ENCODE measurements around the gene ZNF280A. TPM values are rescaled to one million over a fixed set of nuclear protein-coding genes. Genes with fewer than 3 reads are reported as not detected.

Gene ZNF280A
- total RNA-seq, 1 donor from 2014 or later: not detected

DNA sequence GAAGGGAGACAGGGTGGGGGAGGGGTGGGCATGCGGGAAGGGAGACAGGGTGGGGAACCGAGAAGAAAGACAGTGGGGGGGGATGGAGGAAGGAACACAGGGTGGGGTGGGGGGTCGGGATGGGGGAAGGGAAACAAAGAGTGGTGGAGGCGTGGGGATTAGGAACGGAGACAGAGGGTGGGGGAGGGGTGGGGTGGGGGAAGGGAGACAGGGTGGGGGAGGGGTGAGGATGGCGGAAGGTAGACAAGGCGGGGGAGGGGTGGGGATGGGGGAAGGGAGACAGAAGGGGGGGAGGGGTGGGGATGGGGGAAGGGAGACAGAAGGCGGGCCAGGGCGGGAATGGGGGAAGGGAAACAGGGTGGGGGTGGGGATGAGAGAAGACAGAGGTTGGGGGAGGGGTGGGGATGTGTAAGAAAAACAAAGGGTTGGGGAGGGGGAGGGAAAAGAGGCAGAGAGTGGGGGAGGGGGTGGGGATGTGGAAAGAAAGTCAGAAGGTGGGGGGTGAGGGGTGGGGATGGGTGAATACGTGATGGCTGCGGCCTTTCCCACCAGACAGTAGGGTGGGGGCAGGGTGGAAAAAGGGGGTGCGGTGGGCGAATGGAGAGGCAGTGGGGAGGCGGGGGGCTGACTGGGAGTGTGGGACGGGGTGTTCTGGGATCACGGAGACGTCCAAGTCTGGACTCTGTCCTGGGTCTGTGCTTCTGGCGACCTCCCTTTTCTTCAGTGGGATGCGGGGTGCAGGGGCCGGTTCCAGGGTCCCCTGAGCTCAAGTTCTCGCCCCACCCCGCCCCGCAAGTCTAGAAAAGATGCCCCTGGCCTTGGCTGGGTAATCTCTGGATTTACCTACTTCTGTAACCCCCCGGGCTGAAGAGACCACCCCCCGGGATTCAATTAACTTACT, 38.3 kb upstream of the ZNF280A start:
- Mint-ChIP-seq H3K36me3 (ENCODE audit: insufficient read depth) (no peaks in the 10 kb centered on the region), H3K4me3 (ENCODE audit: low read depth) (no peak overlapping the region), H3K27me3 (peaks cover 34% of the 10 kb centered on the region), H3K9me3 (ENCODE audit: low read depth) (no peaks in the 10 kb centered on the region), H3K4me1 (ENCODE audit: low read depth) (no peaks in the 10 kb centered on the region), H3K27ac (no peak overlapping the region)
- DNase-seq (ENCODE audit: low spot score, unreplicated experiment): no peak
- TF ChIP-seq, protein P1, sequence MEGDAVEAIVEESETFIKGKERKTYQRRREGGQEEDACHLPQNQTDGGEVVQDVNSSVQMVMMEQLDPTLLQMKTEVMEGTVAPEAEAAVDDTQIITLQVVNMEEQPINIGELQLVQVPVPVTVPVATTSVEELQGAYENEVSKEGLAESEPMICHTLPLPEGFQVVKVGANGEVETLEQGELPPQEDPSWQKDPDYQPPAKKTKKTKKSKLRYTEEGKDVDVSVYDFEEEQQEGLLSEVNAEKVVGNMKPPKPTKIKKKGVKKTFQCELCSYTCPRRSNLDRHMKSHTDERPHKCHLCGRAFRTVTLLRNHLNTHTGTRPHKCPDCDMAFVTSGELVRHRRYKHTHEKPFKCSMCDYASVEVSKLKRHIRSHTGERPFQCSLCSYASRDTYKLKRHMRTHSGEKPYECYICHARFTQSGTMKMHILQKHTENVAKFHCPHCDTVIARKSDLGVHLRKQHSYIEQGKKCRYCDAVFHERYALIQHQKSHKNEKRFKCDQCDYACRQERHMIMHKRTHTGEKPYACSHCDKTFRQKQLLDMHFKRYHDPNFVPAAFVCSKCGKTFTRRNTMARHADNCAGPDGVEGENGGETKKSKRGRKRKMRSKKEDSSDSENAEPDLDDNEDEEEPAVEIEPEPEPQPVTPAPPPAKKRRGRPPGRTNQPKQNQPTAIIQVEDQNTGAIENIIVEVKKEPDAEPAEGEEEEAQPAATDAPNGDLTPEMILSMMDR (IDR thresholded peaks at IDR 0.05; ENCODE audit: unreplicated experiment): no peak

- H3K36me3 Mint-ChIP-seq (ENCODE audit: insufficient read depth): no peaks in the 10 kb centered on the region
- H3K4me1 Mint-ChIP-seq (ENCODE audit: low read depth): no peaks in the 10 kb centered on the region
- H3K27ac Mint-ChIP-seq: no peak overlapping the region
- DNase-seq (ENCODE audit: low spot score, unreplicated experiment): no peak
- H3K9me3 Mint-ChIP-seq (ENCODE audit: low read depth): no peaks in the 10 kb centered on the region
- TF ChIP-seq, protein P1 (IDR thresholded peaks at IDR 0.05; ENCODE audit: unreplicated experiment): no peak
- H3K4me3 Mint-ChIP-seq (ENCODE audit: low read depth): no peak overlapping the region
- H3K27me3 Mint-ChIP-seq: peaks cover 36% of the 10 kb centered on the region
Measured at GRCh38 chr22:22556995-22557925, 37.2 kb upstream of the ZNF280A start.

- no peaks in the 10 kb centered on the region for H3K4me1 Mint-ChIP-seq (ENCODE audit: low read depth)
- H3K4me3 Mint-ChIP-seq (ENCODE audit: low read depth): no peak overlapping the region
- H3K27ac Mint-ChIP-seq: no peak overlapping the region
- TF ChIP-seq, protein P1 (IDR thresholded peaks at IDR 0.05; ENCODE audit: unreplicated experiment): no peak
- peaks cover 30% of the 10 kb centered on the region for H3K27me3 Mint-ChIP-seq
- no peak for DNase-seq (ENCODE audit: low spot score, unreplicated experiment)
- no peaks in the 10 kb centered on the region for H3K36me3 Mint-ChIP-seq (ENCODE audit: insufficient read depth)
- no peaks in the 10 kb centered on the region for H3K9me3 Mint-ChIP-seq (ENCODE audit: low read depth)
Measured at GRCh38 chr22:22556578-22556977, 36.5 kb upstream of the ZNF280A start.

GRCh38 chr22:22555596-22555995, 35.5 kb upstream of the ZNF280A start:
- Mint-ChIP-seq H3K4me1 (ENCODE audit: low read depth) (no peaks in the 10 kb centered on the region), H3K27ac (no peak overlapping the region), H3K27me3 (peaks cover 37% of the 10 kb centered on the region), H3K9me3 (ENCODE audit: low read depth) (no peaks in the 10 kb centered on the region), H3K4me3 (ENCODE audit: low read depth) (no peak overlapping the region), H3K36me3 (ENCODE audit: insufficient read depth) (no peaks in the 10 kb centered on the region)
- DNase-seq (ENCODE audit: low spot score, unreplicated experiment): no peak
- TF ChIP-seq, protein P1 (IDR thresholded peaks at IDR 0.05; ENCODE audit: unreplicated experiment): no peak
